ENCODE data around the gene XPOT.

Gene XPOT

GRCh38 chr12:64469455-64470142, 65.4 kb downstream of the XPOT start:
- TF ChIP-seq CTCF (conservative IDR thresholded peaks at IDR 0.05; ENCODE audit: low read depth, low read length) = no peak
- no peak for DNase-seq (ENCODE audit: low read depth)
- H3K4me3 ChIP-seq (ENCODE audit: low read length) = no peak overlapping the region

DNA sequence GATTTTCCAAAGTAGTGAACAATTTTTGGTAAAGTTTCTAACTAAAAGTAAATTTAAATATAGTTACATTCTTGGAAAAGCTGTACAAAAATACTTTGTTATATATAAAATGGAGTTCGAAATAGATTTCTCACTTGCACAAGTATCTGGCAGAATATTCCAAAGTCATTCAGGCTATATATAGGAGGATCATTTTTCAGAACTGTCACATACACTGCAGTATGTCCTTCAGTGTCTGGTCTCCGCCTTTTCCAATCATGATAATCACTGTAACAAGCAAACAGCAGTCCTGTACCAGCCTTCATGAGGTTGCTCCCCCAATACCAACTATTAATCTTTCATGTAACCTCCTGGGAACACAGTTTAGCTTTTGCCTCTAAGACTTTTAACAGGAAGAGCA, 66.3 kb downstream of the XPOT start:
- no peak overlapping the region for H3K4me3 ChIP-seq (ENCODE audit: low read length)
- TF ChIP-seq CTCF (conservative IDR thresholded peaks at IDR 0.05; ENCODE audit: low read depth, low read length) = no peak
- DNase-seq (ENCODE audit: low read depth) = no peak

DNA sequence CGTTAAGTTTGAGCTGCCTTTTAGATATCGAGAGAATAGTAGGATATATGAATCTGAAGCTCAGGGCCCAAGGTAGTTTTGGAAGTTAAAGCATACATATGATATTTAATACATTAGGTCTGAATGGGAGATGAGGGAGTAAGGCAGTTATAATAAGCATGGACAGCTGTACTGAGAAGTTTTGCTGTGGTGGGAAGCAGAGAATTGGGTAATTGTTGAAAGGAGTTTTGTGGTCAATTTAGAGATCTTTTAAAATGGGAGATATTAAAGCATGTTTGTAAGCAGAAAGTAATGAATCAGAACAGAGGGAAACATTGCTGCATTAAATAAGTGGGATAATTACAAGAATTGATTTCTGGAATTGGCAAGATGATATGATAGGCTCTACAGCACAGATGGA, 69.0 kb downstream of the XPOT start:
- TF ChIP-seq CTCF (conservative IDR thresholded peaks at IDR 0.05; ENCODE audit: low read depth, low read length) = no peak
- no peak overlapping the region for H3K4me3 ChIP-seq (ENCODE audit: low read length)
- no peak for DNase-seq (ENCODE audit: low read depth)

DNA sequence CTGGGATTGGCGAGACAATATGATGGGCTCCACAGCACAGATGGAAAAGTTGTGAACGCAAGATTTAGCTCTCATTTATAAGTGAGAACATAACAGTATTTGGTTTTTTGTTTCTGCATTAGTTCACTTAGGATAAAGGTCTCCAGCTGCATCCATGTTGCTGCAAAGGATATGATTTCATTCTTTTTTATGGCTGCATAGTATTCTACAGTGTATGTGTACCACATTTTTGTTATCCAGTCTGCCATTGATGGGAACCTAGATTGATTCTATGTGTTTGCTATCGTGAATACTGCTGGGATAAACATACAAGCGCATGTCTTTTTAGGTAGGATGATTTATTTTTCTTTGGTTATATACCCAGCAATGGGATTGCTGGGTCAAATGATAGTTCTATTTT, 71.3 kb downstream of the XPOT start:
- no peak for DNase-seq (ENCODE audit: low read depth)
- no peak for TF ChIP-seq CTCF (conservative IDR thresholded peaks at IDR 0.05; ENCODE audit: low read depth, low read length)
- no peak overlapping the region for H3K4me3 ChIP-seq (ENCODE audit: low read length)

DNA sequence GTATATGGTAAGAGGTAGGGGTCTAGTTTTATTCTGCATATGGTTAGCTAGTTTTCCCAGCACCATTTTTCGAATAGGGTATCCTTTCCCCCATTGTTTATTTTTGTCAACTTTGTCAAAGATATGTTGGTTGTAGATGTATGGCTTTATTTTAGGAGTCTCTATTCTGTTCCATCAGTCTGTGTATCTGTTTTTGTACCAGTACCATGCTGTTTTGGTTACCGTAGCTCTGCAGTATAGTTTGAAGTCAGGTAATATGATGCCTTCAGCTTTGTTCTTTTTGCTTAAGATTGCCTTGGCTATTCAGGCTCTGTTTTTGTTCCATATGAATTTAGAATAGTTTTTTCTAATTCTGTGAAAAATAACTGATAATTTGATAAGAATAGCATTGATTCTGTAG, 72.7 kb downstream of the XPOT start:
- TF ChIP-seq CTCF (conservative IDR thresholded peaks at IDR 0.05; ENCODE audit: low read depth, low read length) = no peak
- H3K4me3 ChIP-seq (ENCODE audit: low read length) = no peak overlapping the region
- DNase-seq (ENCODE audit: low read depth) = no peak

GRCh38 chr12:64478661-64479060, 74.5 kb downstream of the XPOT start:
- no peak for DNase-seq (ENCODE audit: low read depth)
- no peak overlapping the region for H3K4me3 ChIP-seq (ENCODE audit: low read length)
- TF ChIP-seq CTCF (conservative IDR thresholded peaks at IDR 0.05; ENCODE audit: low read depth, low read length) = no peak

DNA sequence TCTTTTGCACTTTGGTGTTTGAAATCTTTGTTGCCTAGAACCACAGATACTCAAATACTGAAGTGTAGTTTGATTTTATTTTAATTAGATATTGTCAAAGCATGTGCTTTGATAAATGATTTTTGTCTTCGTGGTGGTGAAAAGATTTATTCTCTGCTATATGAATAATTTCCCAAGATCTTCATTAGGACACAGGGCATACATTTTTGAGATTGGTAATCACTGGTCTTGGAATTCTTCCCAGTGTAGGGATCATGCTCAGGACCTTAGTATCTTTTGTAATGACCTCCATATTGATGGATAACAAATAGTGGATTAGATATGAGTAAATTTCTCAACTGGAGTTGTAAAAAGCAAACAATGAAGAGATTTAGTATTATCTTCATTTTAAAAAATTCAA, 76.0 kb downstream of the XPOT start:
- TF ChIP-seq CTCF (conservative IDR thresholded peaks at IDR 0.05; ENCODE audit: low read depth, low read length) = no peak
- no peak for DNase-seq (ENCODE audit: low read depth)
- no peak overlapping the region for H3K4me3 ChIP-seq (ENCODE audit: low read length)

Measured in retinal pigment epithelial cell (primary cell).